Measurements from ENCODE around the gene CNTN6. TPM values are rescaled to one million over a fixed set of nuclear protein-coding genes. Genes with fewer than 3 reads are reported as not detected.

Gene CNTN6
- total and polyA plus RNA-seq, 2 of the 13 experiments (the other 11 are each of a cell fraction or from before 2014, with no cell fraction given) = not detected

DNA sequence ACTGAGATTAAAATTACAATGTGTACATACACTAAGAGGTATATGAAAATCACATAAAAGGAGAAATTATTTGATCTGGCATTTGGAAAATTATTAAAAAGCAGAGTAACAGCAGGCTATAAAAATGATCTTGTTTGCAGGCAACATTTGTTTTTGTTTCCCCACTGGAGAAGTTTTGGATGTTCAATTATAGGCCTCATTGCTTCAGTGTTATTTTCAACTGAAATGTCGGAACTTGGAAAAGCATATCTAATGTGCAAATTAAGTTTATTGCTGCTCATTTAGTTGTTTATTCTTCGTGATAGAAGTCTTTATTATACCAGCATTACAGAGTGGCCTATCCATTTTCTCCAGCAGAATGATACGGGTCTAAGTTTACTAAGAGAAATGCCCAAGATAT is 263.3 kb downstream of the CNTN6 start (continued):
- no peak for TF ChIP-seq ZNF431 (CRISPR knock-in tag; IDR thresholded peaks at IDR 0.05; ENCODE audit: borderline replicate concordance, low read depth)

DNA sequence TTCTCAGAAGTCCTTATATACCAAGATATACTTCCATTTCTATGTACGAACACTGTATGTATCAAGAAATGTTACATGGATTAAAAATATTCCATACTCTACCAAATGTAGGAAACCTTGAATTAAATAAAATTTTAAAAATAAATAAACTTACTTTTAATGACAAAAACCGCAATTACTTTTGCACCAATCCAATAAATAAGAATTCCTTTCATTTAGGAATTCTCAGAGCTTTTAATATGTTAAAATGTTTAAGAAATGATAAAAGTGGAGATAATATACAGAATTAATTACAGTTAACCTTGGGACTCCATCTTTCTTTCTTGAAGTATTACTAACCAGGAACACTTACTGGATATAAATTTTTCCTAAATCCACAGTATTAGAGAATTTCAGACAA is 272.7 kb downstream of the CNTN6 start:
- intact Hi-C loops (cut with micrococcal nuclease; ENCODE audit: unreplicated experiment) = no loop called here
- H3K27ac ChIP-seq (ENCODE audit: extremely low read length, insufficient read depth, low read length) = no peak overlapping the region
- ChIA-PET POLR2A (no interaction called here), CTCF (ENCODE audit: low intra/inter-chr PET ratio, low total read pairs) (no interaction called here)
- H4K20me1 ChIP-seq (ENCODE audit: insufficient read depth, low read length) = no peaks in the 10 kb centered on the region
- H3K27me3 ChIP-seq (ENCODE audit: control insufficient read depth in 1 of 2, insufficient read depth in 2 of 2, low read length in 2 of 2) = no peaks in the 10 kb centered on the region
- no TSS peak for BruUV-seq (replicated peaks)
- FAIRE-seq (no peak), DNase-seq (ENCODE audit: low spot score) (no peak), ATAC-seq (no peak)
- no peaks in the 10 kb centered on the region for H3K36me3 ChIP-seq (replicated peaks in 1 of 2; ENCODE audit: control insufficient read depth in 1 of 2, insufficient read depth in 2 of 2, low read length in 2 of 2)
- H3K9me3 ChIP-seq (ENCODE audit: low read length) = peaks cover 82% of the 10 kb centered on the region
- WGBS (ENCODE audit: low lambda C conversion rate) = 3% methylated on average over 2 of the region's 2 CpGs
- no peak overlapping the region for H3K4me3 ChIP-seq (replicated peaks in 1 of 3; ENCODE audit: insufficient read depth in 1 of 3, low read depth in 2 of 3, low read length in 3 of 3)
- no peaks in the 10 kb centered on the region for H3K4me1 ChIP-seq (ENCODE audit: insufficient read depth, low read length)
- in situ Hi-C loops (cut with HindIII; ENCODE audit: extremely low pct_ligation_motif_present, low pct_unique_long_range_greater_than_20kb) = no loop called here
- H2AFZ ChIP-seq (ENCODE audit: low read length) = no peak overlapping the region
- no peak overlapping the region for H3K4me2 ChIP-seq (ENCODE audit: low read depth, low read length)
- TF ChIP-seq ZMAT3 (CRISPR knock-in tag; conservative IDR thresholded peaks at IDR 0.05) (no peak), KDM2A (CRISPR knock-in tag; IDR thresholded peaks at IDR 0.05; ENCODE audit: borderline replicate concordance, low read depth) (no peak), TCF7 (IDR thresholded peaks at IDR 0.05; ENCODE audit: low read depth) (no peak)
- TF ChIP-seq, protein P1, sequence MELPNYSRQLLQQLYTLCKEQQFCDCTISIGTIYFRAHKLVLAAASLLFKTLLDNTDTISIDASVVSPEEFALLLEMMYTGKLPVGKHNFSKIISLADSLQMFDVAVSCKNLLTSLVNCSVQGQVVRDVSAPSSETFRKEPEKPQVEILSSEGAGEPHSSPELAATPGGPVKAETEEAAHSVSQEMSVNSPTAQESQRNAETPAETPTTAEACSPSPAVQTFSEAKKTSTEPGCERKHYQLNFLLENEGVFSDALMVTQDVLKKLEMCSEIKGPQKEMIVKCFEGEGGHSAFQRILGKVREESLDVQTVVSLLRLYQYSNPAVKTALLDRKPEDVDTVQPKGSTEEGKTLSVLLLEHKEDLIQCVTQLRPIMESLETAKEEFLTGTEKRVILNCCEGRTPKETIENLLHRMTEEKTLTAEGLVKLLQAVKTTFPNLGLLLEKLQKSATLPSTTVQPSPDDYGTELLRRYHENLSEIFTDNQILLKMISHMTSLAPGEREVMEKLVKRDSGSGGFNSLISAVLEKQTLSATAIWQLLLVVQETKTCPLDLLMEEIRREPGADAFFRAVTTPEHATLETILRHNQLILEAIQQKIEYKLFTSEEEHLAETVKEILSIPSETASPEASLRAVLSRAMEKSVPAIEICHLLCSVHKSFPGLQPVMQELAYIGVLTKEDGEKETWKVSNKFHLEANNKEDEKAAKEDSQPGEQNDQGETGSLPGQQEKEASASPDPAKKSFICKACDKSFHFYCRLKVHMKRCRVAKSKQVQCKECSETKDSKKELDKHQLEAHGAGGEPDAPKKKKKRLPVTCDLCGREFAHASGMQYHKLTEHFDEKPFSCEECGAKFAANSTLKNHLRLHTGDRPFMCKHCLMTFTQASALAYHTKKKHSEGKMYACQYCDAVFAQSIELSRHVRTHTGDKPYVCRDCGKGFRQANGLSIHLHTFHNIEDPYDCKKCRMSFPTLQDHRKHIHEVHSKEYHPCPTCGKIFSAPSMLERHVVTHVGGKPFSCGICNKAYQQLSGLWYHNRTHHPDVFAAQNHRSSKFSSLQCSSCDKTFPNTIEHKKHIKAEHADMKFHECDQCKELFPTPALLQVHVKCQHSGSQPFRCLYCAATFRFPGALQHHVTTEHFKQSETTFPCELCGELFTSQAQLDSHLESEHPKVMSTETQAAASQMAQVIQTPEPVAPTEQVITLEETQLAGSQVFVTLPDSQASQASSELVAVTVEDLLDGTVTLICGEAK (IDR thresholded peaks at IDR 0.05) = peak; percentile 74; the same call in 1 of the 2 replicates
- TF ChIP-seq, protein P1 (CRISPR knock-in tag; IDR thresholded peaks at IDR 0.05) = no peak
- TF ChIP-seq, protein P2, sequence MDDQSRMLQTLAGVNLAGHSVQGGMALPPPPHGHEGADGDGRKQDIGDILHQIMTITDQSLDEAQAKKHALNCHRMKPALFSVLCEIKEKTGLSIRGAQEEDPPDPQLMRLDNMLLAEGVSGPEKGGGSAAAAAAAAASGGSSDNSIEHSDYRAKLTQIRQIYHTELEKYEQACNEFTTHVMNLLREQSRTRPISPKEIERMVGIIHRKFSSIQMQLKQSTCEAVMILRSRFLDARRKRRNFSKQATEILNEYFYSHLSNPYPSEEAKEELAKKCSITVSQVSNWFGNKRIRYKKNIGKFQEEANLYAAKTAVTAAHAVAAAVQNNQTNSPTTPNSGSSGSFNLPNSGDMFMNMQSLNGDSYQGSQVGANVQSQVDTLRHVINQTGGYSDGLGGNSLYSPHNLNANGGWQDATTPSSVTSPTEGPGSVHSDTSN (CRISPR knock-in tag; IDR thresholded peaks at IDR 0.05; ENCODE audit: borderline replicate concordance) = no peak
- H3K9ac ChIP-seq (ENCODE audit: insufficient read depth, low read depth, low read length) = no peak overlapping the region
- no peaks in the 10 kb centered on the region for H3K79me2 ChIP-seq (ENCODE audit: insufficient read depth, low read length)
